GM19035 (cell line): ENCODE data around the gene SMAD4.

ENCODE experiments used
- ATAC-seq: cut with Tn5 transposase; IDR thresholded peaks from one replicate; pipeline ENCODE4 v1.9.1; 2021; ENCODE audit not compliant: unreplicated experiment

The SMAD4 gene

GRCh38 chr18:51021226-51021965 lies 8.6 kb upstream of the SMAD4 start:
- ATAC-seq, result no peak

- ATAC-seq, result no peak
Measured at GRCh38 chr18:51025512-51025911, 4.5 kb upstream of the SMAD4 start.

GRCh38 chr18:51028201-51028805 lies 1.7 kb upstream of the SMAD4 start:
- no peak for ATAC-seq

- no peak for ATAC-seq
Measured at GRCh38 chr18:51029378-51029693, 677 bp upstream of the SMAD4 start.

GRCh38 chr18:51030537-51031258 lies 685 bp downstream of the SMAD4 start:
- peak; percentile 61 for ATAC-seq

- ATAC-seq, result no peak
Measured at GRCh38 chr18:51032193-51032592, 2.2 kb downstream of the SMAD4 start.

GRCh38 chr18:51037230-51037629 lies 7.2 kb downstream of the SMAD4 start:
- no peak for ATAC-seq

- ATAC-seq, result no peak
Measured at GRCh38 chr18:51038110-51038509, 8.1 kb downstream of the SMAD4 start.

GRCh38 chr18:51039138-51040112 lies 9.4 kb downstream of the SMAD4 start:
- no peak for ATAC-seq

- ATAC-seq, result no peak
Measured at GRCh38 chr18:51041677-51042352, 11.8 kb downstream of the SMAD4 start.

- no peak for ATAC-seq
Measured at GRCh38 chr18:51044928-51045585, 15.0 kb downstream of the SMAD4 start.

- ATAC-seq, result no peak
Measured at GRCh38 chr18:51048190-51048589, 18.2 kb downstream of the SMAD4 start.

GRCh38 chr18:51049137-51049536 lies 19.1 kb downstream of the SMAD4 start:
- ATAC-seq, result no peak

GRCh38 chr18:51051105-51051712 lies 21.2 kb downstream of the SMAD4 start:
- ATAC-seq, result peak; percentile 88

- ATAC-seq, result peak; percentile 66
Measured at GRCh38 chr18:51053814-51054213, 23.8 kb downstream of the SMAD4 start.

GRCh38 chr18:51054764-51055163 lies 24.8 kb downstream of the SMAD4 start:
- no peak for ATAC-seq

GRCh38 chr18:51059969-51060368 lies 30.0 kb downstream of the SMAD4 start:
- ATAC-seq, result no peak

- no peak for ATAC-seq
Measured at GRCh38 chr18:51064256-51064655, 34.2 kb downstream of the SMAD4 start.

- no peak for ATAC-seq
Measured at GRCh38 chr18:51066273-51066672, 36.3 kb downstream of the SMAD4 start.

GRCh38 chr18:51068105-51068504 lies 38.1 kb downstream of the SMAD4 start:
- no peak for ATAC-seq
